Activated T-helper 1 cell treated with anti-CD3 and anti-CD28 coated beads, Interleukin-12 subunit alpha, Interleukin-12 subunit beta, Interleukin-2, Interleukin-4 antibody, amounts not matched to agents 30 ng/mL and 10 ng/mL and 1 ng/mL, durations not matched to agents 14 hours and 24 hours and 36 hours (primary cell): ENCODE results near the gene AKIRIN1. TPM values are rescaled to one million over a fixed set of nuclear protein-coding genes. Genes with fewer than 3 reads are reported as not detected.
"Not testable (repeated sequence)": the region's sequence is repeated elsewhere in the genome, so short reads cannot be mapped to it uniquely, and the experiment has no call there.

Experiments
- DNase-seq: peaks from one replicate; pipeline ENCODE4 v3.0.0; 2021; ENCODE audit warnings: low spot score
- H3K27ac Mint-ChIP-seq: one replicate; pipeline ENCODE4 v1.8.0; 2021; ENCODE audit warnings: mild to moderate bottlenecking, mixed read lengths
- H3K27me3 Mint-ChIP-seq: one replicate; pipeline ENCODE4 v1.8.0; 2022; ENCODE audit warnings: mild to moderate bottlenecking, moderate library complexity, mixed read lengths; ENCODE audit not compliant: insufficient read depth
- H3K36me3 Mint-ChIP-seq: one replicate; pipeline ENCODE4 v1.8.0; 2021; ENCODE audit warnings: low read depth, mixed read lengths
- H3K4me1 Mint-ChIP-seq: one replicate; pipeline ENCODE4 v1.8.0; 2021; ENCODE audit warnings: low read depth, mixed read lengths
- H3K4me3 Mint-ChIP-seq: one replicate; pipeline ENCODE4 v1.8.0; 2021; ENCODE audit warnings: mild to moderate bottlenecking, moderate library complexity, mixed read lengths
- H3K9me3 Mint-ChIP-seq: one replicate; pipeline ENCODE4 v1.8.0; 2021; ENCODE audit warnings: mixed read lengths
- intact Hi-C: fragments of 100-400 bp; cut with micrococcal nuclease; formaldehyde crosslinking; loops from one replicate; pipeline ENCODE4 v1.15.1; 2024
- total RNA-seq: library from RNA; stranded (reverse); gene quantifications from 2 replicates; pipeline ENCODE4 v1.2.3, GENCODE V29; 2022

Gene AKIRIN1
- total RNA-seq, 1 donor from 2014 or later = 78.1 TPM

DNA sequence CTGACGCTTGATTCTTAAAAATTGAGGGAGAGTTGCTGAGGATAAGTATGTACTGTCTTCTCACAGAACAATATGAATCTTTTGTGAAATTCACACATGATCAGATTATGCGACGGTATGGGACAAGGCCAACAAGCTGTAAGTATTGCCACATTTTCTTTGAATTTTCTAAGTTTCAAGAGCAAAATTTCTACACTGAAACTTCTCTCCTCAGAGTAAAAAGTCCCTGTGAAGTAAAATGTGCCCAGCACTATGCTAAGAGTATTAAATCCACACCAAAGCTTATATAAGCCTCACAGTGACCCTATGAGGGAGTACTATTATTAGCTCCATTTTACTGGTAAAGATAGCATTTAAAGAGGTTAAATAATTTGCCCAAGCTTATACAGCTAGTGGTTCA is 12.2 kb downstream of the AKIRIN1 start:
- Mint-ChIP-seq H3K27me3 (no peaks in the 10 kb centered on the region), H3K9me3 (no peaks in the 10 kb centered on the region), H3K36me3 (peaks cover 55% of the 10 kb centered on the region), H3K27ac (peak overlapping the region; percentile 51), H3K4me1 (peaks cover 37% of the 10 kb centered on the region), H3K4me3 (peak overlapping the region; percentile 20)
- intact Hi-C loops = loop anchor here (2.0 kb wide), 1 partner anchor 24 kb away; the partner anchor contains the start of gene NDUFS5
- no peak for DNase-seq

DNA sequence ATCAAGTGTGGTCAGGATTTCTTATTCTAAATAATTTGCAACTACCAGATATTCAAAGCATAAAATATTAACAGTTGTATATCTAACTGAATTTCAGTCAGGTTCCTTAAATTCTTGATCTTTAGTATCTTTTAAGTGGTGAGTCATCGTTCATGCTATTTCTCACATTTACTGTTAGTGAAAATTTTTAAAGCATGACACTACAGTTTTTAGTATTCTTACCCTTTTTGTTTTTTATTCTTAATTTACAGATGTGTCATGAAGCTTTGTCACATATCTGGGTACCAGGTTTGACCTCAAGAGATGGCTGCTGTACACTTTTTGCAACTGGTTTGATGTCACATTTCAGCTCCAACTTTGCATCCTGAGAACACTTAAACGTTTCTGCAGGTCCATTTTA is 12.7 kb downstream of the AKIRIN1 start:
- DNase-seq = no peak
- Mint-ChIP-seq H3K4me1 (peaks cover 36% of the 10 kb centered on the region), H3K27me3 (no peaks in the 10 kb centered on the region), H3K4me3 (no peak overlapping the region), H3K27ac (no peak overlapping the region), H3K9me3 (no peaks in the 10 kb centered on the region), H3K36me3 (peaks cover 57% of the 10 kb centered on the region)
- intact Hi-C loops = loop anchor here (2.0 kb wide), 1 partner anchor 23 kb away; the partner anchor contains the start of gene NDUFS5

DNA sequence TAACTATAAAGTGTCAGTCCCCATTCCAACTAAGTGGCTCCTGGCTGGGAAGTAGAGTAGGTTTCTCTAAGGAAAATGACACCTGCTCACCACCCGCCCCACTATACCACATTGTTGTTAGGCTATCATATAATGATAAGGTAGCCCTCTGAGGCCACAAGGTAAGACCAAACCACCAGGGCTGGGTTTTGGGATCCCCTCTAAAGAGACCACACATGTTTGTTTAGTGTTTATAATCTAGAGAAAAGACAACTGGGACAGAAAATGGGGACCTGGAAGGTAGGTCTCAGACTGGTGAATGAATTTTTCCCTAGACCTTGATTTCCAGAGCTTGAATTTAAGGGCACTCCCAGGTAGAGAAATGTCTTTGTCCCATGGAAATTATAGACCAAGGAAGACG is 15.2 kb downstream of the AKIRIN1 start:
- Mint-ChIP-seq H3K36me3 (peaks cover 48% of the 10 kb centered on the region), H3K27ac (no peak overlapping the region)

DNA sequence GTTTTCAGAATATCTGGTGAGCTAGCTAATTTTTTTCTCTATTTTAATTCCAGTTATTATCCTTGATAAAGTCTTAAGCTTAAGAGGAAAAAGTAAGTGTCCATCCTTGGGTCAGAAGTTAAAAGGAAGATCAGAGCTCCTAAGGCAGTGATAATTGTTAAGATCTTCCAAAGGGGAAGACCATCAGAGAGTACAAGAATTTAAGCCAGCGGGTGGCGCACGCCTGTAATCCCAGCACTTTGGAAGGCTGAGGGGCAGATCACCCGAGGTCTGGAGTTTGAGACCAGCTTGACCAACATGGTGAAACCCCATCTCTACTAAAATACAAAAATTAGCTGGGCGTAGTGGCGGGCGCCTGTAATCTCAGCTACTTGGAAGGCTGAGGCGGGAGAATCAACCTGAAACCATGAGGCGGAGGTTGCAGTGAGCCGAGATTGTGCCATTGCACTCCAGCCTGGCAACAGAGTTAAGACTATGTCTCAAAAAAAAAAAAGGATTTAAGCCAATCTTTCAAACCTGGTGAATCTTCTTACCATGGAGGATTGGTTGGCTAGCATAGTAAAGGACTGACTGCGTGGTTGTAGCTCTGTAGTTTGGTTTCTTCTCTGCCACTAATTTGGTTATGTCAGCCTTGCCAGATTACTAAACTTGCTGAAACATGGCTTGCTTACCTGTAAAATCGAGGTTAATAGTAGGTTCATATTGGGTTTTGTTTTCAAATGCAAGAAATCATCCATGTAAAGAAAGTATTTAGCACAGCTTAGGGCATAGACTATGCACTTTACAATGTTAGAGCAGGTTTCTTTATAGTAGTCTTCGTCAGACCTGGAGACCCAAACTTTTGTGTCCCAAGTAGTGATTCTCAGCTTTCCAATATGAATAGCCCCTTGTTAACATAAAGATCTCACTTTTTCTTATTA is 15.9 kb downstream of the AKIRIN1 start:
- Mint-ChIP-seq H3K9me3 (no peaks in the 10 kb centered on the region), H3K36me3 (peaks cover 47% of the 10 kb centered on the region), H3K4me3 (no peak overlapping the region), H3K27ac (no peak overlapping the region), H3K27me3 (no peaks in the 10 kb centered on the region), H3K4me1 (peaks cover 25% of the 10 kb centered on the region)
- intact Hi-C loops = no loop called here
- DNase-seq = no peak

More for the DNA sequence above, 15.2 kb downstream of the AKIRIN1 start:
- no peak for DNase-seq
- intact Hi-C loops = no loop called here
- Mint-ChIP-seq H3K9me3 (no peaks in the 10 kb centered on the region), H3K4me3 (no peak overlapping the region), H3K27me3 (no peaks in the 10 kb centered on the region), H3K4me1 (peaks cover 30% of the 10 kb centered on the region)

DNA sequence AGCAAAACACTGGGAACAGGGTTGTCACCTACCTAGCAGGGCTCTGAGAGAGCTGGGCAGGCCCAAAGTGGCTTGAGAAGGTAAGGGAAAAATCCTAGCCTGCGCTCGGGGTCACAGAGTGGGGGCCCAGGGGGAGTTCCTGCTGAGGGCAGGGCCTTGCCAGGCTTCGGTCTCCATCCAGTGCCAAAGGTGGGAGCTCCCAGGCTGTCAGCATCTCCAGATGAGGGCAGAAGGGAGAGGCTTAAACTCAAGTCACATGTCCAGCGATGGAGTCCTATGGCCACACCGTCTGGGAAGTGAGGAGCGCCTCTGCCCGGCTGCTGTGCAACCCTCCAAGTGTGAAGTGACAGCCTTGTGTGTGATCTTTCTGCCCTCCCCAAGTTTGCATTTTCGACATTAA is 23.9 kb downstream of the AKIRIN1 start:
- H3K9me3 Mint-ChIP-seq, intact Hi-C loops, H3K4me3 Mint-ChIP-seq, H3K4me1 Mint-ChIP-seq, H3K27me3 Mint-ChIP-seq, DNase-seq, H3K27ac Mint-ChIP-seq: not testable (repeated sequence)
- H3K36me3 Mint-ChIP-seq = peaks cover 17% of the 10 kb centered on the region

DNA sequence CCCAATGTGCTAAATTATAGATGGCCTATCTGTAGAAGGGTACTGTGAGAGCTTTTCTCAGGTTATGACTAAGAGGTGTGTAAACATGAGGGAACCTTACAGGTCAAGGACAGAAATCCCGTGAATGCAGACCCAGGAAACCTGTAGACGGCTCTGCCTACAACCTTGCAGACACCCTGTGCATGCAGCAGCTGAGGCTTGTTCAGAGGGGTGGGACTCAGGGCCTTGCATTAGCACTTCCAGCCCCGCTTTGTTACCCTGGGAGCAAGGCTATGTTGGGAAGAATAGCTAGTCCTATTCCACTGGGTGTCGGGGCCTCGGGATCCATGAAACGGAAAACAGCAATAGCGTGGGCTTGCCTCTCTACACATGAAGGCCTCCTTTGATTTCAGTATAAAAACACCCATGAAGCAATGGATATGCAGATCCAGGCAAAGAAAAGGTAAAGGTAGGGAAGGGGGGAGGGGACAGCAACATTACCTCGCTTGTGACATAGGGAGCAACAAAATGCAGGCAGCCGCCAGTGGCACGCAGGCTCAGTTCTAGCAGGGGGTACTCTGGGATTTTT is 25.6 kb downstream of the AKIRIN1 start:
- Mint-ChIP-seq H3K4me1 (no peaks in the 10 kb centered on the region), H3K27ac (no peak overlapping the region), H3K27me3 (peaks cover 3% of the 10 kb centered on the region), H3K9me3 (no peaks in the 10 kb centered on the region), H3K4me3 (no peak overlapping the region), H3K36me3 (peaks cover 15% of the 10 kb centered on the region)
- intact Hi-C loops = no loop called here
- DNase-seq = no peak

DNA sequence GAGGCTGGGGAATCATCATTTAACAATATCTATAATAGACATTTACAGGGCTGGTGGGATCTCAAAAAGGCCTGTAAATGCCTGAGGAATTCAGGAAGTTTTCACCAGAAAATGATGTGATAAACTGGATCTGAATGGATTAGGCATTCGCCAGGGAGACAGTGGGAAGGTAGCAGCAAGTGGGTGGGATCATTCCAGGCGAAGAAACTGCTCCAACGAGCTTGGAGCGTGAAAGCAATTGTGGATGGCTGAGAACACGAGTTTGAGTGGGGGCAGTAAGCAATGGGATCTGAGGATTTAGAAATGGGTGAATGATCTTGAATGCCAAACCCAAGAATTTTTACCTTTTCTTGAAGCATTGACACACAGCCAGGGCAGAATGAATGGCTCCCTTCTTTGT is 26.2 kb downstream of the AKIRIN1 start:
- Mint-ChIP-seq H3K4me3 (no peak overlapping the region), H3K9me3 (no peaks in the 10 kb centered on the region), H3K27me3 (peaks cover 4% of the 10 kb centered on the region), H3K36me3 (peaks cover 10% of the 10 kb centered on the region), H3K27ac (no peak overlapping the region), H3K4me1 (no peaks in the 10 kb centered on the region)
- intact Hi-C loops = no loop called here
- DNase-seq = no peak

DNA sequence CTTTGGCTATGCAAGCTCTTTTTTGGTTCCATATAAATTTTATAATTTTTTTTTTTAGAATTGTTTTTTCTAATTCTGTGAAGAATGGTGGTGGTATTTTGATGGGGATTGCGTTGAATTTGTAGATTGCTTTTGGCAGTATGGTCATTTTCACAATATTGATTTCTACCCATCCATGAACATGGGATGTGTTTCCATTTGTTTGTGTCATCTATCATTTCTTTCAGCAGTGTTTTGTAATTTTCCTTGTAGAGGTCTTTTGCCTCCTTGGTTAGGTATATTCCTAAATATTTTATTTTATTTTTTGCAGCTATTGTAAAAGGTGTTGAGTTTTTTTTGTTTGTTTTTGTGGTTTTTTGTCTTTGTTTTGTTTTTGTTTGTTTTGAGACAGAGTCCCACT is 29.4 kb downstream of the AKIRIN1 start:
- H3K36me3 Mint-ChIP-seq, H3K9me3 Mint-ChIP-seq, intact Hi-C loops, H3K27me3 Mint-ChIP-seq, H3K4me1 Mint-ChIP-seq, DNase-seq, H3K27ac Mint-ChIP-seq, H3K4me3 Mint-ChIP-seq: not testable (repeated sequence)

DNA sequence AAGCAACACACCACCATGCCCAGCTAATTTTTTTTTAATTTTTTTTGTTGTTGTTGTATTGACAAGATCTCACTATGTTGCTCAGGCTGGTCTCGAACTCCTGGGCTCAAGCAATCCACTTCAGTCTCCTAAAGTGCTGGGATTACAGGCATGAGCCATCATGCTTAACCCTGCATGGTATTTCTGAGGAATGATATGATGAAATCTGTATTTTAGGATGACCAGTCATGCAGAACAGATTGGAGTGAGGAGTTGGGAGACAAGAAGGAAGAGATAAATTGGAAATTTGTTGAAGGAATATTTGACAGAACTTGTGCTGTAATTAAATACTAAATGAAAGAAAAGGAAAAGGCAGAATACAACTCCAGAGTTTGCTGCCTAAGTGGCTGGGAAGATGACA is 30.4 kb downstream of the AKIRIN1 start:
- H3K27me3 Mint-ChIP-seq = peaks cover 4% of the 10 kb centered on the region
- H3K9me3 Mint-ChIP-seq = no peaks in the 10 kb centered on the region
- H3K27ac Mint-ChIP-seq = no peak overlapping the region
- no peak overlapping the region for H3K4me3 Mint-ChIP-seq
- no peak for DNase-seq
- intact Hi-C loops = no loop called here
- H3K36me3 Mint-ChIP-seq = peaks cover 2% of the 10 kb centered on the region
- peaks cover 8% of the 10 kb centered on the region for H3K4me1 Mint-ChIP-seq

DNA sequence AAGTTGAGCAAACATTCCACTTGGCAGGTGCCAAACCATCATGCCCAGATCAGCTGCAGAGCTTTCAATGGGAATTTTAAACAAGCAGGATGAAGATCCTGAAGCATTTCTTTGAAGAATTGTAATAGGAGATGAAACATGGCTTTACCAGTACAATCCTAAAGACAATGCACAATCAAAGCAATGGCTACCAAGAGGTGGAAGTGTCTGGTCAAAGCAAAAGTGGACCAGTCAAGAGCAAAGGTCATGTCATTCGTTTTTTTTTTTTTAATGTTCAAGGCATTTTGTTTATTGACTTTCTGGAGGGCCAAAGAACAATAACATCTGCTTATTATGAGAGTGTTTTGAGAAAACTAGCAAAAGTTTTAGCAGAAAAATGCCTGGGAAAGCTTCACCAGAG is 32.1 kb downstream of the AKIRIN1 start:
- no peak overlapping the region for H3K27ac Mint-ChIP-seq
- H3K9me3 Mint-ChIP-seq = no peaks in the 10 kb centered on the region
- H3K27me3 Mint-ChIP-seq = peaks cover 4% of the 10 kb centered on the region
- no peak for DNase-seq
- peaks cover 8% of the 10 kb centered on the region for H3K4me1 Mint-ChIP-seq
- H3K4me3 Mint-ChIP-seq = no peak overlapping the region
- intact Hi-C loops = no loop called here
- H3K36me3 Mint-ChIP-seq = peaks cover 6% of the 10 kb centered on the region

DNA sequence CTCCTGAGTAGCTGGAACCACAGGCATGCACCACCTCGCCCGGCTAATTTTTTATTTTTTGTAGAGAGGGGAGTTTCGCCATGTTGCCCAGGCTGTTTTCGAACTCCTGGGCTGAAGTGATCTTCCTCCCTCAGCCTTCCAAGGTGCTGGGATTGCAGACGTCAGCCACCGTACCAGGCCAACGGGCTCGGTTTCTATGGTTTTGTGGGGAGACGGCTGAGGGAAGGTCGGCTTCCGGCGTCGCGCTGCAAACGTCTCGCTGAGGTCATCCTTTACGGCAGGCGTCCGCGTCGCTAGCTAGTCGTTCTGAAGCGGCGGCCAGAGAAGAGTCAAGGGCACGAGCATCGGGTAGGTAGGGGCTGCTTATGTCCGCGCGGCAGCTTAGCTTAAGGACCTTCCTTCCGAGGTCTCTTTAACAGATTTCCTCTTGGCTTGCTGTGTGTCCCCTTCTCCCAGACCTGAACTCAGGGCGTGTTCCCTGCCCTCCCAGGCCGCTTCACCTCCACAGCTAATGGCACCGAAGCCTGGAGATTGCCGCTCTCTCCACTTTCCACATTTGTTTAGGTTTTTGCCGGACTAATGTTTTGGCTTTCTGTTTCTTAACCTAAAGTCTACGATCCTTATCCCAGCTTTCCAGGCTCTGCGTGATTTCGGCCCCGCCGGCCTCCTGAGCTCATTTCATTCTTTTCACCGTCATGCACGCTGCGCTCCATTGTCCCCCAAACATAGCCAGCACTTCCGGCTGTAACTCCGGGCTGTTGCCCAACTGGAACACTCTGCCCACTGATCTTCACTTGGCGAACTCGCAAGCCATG is 35.2 kb downstream of the AKIRIN1 start, which contains the start of gene NDUFS5:
Gene NDUFS5 (plus strand): TSS at position 300 of the 815 bp plus-strand sequence. CDS start 2,375 bp downstream, outside the sequence.
- peak; percentile 78 for DNase-seq
- Mint-ChIP-seq H3K27me3 (peaks cover 4% of the 10 kb centered on the region), H3K4me1 (peaks cover 16% of the 10 kb centered on the region), H3K9me3 (no peaks in the 10 kb centered on the region), H3K4me3 (peak within 1 kb of the TSS; percentile 96), H3K36me3 (peaks cover 19% of the 10 kb centered on the region), H3K27ac (peak within 1 kb of the TSS; percentile 100)
- intact Hi-C loops = loop anchor here (1.0 to 5.0 kb wide), 7 partner anchors 23 to 999 kb away; partner anchors contain the start of genes MYCBP and RRAGC

DNA sequence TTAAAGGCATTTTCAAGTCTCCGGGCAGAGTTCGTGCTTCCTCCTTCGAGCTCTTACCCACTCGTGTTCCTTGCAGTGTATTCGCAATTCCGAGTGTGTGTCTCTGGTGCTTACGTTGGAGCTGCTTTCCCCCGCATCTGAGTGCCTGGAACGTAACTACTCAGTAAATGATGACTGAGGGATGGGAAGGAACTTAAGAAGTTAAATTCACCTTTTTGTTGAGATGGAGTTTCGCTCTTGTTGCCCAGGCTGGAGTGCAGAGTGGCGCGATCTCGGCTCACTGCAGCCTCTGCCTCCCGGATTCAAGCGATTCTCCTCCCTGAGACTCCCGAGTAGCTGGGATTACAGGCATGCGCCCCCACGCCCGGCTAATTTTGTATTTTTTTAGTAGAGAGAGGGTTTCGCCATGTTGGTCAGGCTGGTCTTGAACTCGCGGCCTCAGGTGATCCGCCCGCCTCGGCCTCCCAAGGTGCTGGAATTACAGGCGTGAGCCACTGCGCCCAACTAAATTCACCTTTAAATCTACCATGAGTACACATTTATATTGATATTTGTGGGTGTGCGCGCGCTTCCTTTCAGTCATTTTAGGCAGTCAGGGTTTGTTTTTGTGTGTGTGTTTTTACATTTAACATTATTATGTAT is 35.9 kb downstream of the AKIRIN1 start:
- intact Hi-C loops = loop anchor here (1.0 to 5.0 kb wide), 7 partner anchors 24 to 1000 kb away; partner anchors contain the start of genes MYCBP and RRAGC
- Mint-ChIP-seq H3K27ac (peak overlapping the region; percentile 100), H3K4me3 (peak overlapping the region; percentile 96), H3K4me1 (peaks cover 22% of the 10 kb centered on the region), H3K36me3 (peaks cover 26% of the 10 kb centered on the region), H3K9me3 (no peaks in the 10 kb centered on the region), H3K27me3 (no peaks in the 10 kb centered on the region)
- DNase-seq = no peak
